Hippocampal formation (tissue), 2 donors: Measurements from ENCODE around the gene RNU6-9.
"Not testable (repeated sequence)": the region's sequence is repeated elsewhere in the genome, so short reads cannot be mapped to it uniquely, and the experiment has no call there.

Source experiments
- DNase-seq, 2 donors: peaks; one replicate each; lab custom pipeline; 2025; lab: John Stamatoyannopoulos, UW

The RNU6-9 gene

GRCh38 chr19:878751-879561, 14.3 kb upstream of the RNU6-9 start:
- DNase-seq: not testable (repeated sequence)

- DNase-seq: no peak
Measured at GRCh38 chr19:879711-880438, 13.4 kb upstream of the RNU6-9 start.

- DNase-seq: no peak
Measured at GRCh38 chr19:881385-882071, 11.8 kb upstream of the RNU6-9 start.

- DNase-seq: no peak
Measured at GRCh38 chr19:882871-883497, 10.3 kb upstream of the RNU6-9 start.

- no peak for DNase-seq
Measured at GRCh38 chr19:883661-884211, 9.5 kb upstream of the RNU6-9 start.

GRCh38 chr19:884420-885211, 8.7 kb upstream of the RNU6-9 start:
- no peak for DNase-seq

GRCh38 chr19:885536-886224, 7.6 kb upstream of the RNU6-9 start:
- no peak for DNase-seq

GRCh38 chr19:887072-887471, 6.2 kb upstream of the RNU6-9 start:
- DNase-seq: no peak

GRCh38 chr19:887599-887998, 5.7 kb upstream of the RNU6-9 start:
- DNase-seq: no peak

GRCh38 chr19:888581-889385, 4.5 kb upstream of the RNU6-9 start:
- DNase-seq: no peak

GRCh38 chr19:889662-890295, 3.5 kb upstream of the RNU6-9 start:
- no peak for DNase-seq

- no peak for DNase-seq
Measured at GRCh38 chr19:890831-891230, 2.5 kb upstream of the RNU6-9 start.

GRCh38 chr19:891421-892200, 1.7 kb upstream of the RNU6-9 start:
- not testable (repeated sequence) for DNase-seq

- no peak for DNase-seq
Measured at GRCh38 chr19:892243-892893, 916 bp upstream of the RNU6-9 start.

GRCh38 chr19:896434-896833, 3.1 kb downstream of the RNU6-9 start:
- no peak for DNase-seq

GRCh38 chr19:896999-897398, 3.7 kb downstream of the RNU6-9 start:
- no peak for DNase-seq

GRCh38 chr19:897442-898039, 4.3 kb downstream of the RNU6-9 start:
- DNase-seq: no peak
